Stomach (tissue), 4 donors: ENCODE results near the gene ELMO1.

Experiments used
- EP300 ChIP-seq: sonication (generic); formaldehyde crosslinking; IDR thresholded peaks from one replicate; pipeline ENCODE4 v1.6.1; 2017; ENCODE audit warnings: antibody characterized with exemption
- TF ChIP-seq, protein P1 (sequence below), 7 experiments: fragments of 450-650 bp in 4 of 7; fragments of 200-600 bp in 3 of 7; sonication (generic) in 3 of 7; IDR thresholded peaks; one replicate each; pipeline ENCODE4 v1.5.1; 2016 to 2019; ENCODE audit warnings: antibody characterized with exemption in 7 of 7, control low read depth in 2 of 7, mild to moderate bottlenecking in 1 of 7

DNA sequence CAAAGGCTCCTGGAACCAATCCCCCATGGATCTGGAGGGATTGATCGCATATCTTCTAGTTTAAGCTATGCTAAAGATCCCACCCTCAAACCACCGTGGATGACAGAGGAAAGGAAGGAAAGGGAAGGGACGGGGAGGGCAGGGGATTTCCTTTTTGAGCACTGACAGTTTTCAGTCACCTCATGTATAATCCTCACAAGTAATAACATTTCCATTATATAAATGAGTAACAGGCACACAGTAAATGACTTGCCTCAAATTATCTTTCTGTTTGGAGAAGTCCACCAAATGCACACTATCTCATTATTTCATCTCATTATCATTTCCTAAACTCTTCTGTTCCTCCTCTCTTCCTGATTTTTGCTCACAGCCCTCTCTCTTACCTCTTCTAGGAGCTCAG lies 597.3 kb downstream of the ELMO1 start:
- TF ChIP-seq, protein P1, sequence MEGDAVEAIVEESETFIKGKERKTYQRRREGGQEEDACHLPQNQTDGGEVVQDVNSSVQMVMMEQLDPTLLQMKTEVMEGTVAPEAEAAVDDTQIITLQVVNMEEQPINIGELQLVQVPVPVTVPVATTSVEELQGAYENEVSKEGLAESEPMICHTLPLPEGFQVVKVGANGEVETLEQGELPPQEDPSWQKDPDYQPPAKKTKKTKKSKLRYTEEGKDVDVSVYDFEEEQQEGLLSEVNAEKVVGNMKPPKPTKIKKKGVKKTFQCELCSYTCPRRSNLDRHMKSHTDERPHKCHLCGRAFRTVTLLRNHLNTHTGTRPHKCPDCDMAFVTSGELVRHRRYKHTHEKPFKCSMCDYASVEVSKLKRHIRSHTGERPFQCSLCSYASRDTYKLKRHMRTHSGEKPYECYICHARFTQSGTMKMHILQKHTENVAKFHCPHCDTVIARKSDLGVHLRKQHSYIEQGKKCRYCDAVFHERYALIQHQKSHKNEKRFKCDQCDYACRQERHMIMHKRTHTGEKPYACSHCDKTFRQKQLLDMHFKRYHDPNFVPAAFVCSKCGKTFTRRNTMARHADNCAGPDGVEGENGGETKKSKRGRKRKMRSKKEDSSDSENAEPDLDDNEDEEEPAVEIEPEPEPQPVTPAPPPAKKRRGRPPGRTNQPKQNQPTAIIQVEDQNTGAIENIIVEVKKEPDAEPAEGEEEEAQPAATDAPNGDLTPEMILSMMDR (IDR thresholded peaks at IDR 0.05) = no peak
- TF ChIP-seq EP300 = no peak
